Stimulated activated CD4-positive, alpha-beta T cell treated with anti-CD3 and anti-CD28 coated beads, Interleukin-2, amount 100 ng/mL, for 24 hours (primary cell): ENCODE data around the gene SGO2.
"Not testable (repeated sequence)": the region's sequence is repeated elsewhere in the genome, so short reads cannot be mapped to it uniquely, and the experiment has no call there.

Source experiments
- DNase-seq, 2 donors: peaks; one replicate each; pipeline ENCODE4 v3.0.0-alpha.2; 2020

Gene SGO2

GRCh38 chr2:200595913-200596312 is 69.9 kb downstream of the SGO2 start:
- no peak for DNase-seq

- no peak for DNase-seq
These were observed 71.0 kb downstream of the SGO2 start for GRCh38 chr2:200596774-200597570.

DNA sequence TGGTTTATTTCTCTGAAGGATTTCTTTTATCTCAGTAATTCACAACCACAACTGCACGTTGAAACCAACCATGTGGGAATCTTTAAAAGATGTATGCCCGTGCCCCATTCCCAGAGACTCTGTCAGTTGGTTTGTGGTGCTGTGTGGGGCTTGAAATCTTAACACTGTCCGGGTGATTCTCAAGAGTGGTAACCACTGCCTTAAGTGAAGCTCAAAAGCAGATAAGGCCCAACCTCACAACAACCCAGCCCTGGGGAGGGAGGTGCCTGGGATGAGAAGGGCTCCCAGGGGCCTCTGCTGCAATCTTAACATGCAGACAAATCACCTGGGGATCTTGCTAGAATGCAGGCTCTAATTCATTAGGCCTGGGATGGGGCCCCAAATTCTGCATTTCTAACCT is 73.2 kb downstream of the SGO2 start:
- no peak for DNase-seq

GRCh38 chr2:200600549-200601225 is 74.7 kb downstream of the SGO2 start:
- DNase-seq, result no peak

GRCh38 chr2:200602584-200602983 is 76.6 kb downstream of the SGO2 start:
- no peak for DNase-seq

DNA sequence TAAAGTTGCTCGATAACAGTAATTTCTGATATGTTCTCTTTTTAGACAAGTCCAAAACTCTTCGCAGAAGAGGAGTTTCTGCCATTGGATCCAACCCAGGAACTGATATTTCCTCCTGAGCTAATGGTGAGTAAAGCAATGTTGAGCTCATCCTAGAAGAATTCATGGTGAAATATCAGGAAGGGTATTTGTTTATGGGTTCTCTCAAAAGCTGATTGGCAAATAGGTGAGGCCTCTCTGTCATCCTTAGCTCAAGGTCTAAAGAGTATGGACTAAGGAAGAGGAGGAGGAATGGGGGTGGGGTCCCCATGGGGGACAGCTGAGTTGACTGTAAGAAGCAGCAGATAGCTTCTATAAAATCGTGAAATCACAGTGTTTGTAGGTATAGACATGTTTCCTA is 78.0 kb downstream of the SGO2 start:
- no peak for DNase-seq

DNA sequence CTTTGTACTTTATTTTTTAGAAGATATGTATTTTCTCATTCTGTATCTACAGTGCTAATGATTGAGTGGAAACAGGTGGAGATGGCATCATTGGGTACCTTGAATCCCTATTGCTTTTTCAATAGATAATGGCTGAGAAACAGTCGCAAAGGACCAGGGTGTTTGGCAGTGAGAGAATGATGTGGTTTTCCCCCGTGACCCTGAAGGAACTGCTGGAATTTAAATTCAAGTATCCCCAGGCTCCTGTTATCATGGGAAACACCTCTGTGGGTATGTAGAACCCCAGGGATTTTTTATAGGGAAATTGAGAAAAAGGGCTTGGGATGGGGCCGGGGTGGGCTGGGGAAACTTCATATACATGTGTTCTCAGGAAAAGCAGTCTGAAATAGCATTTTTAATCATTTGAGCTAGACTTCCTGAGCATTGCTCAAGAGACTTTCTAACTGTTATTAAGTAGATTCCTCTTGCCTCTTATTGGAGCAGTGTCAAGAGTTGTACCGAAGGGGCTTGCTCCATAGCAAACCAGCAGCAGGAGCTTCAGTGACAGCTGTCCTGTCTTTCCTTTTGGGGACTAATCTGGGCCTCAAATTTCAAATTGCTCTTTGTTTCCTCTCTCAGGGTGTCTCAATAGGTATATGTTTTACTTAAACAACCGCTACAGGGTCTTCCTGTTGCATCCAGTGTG is 78.7 kb downstream of the SGO2 start:
- DNase-seq, result no peak

GRCh38 chr2:200608341-200609027 is 82.5 kb downstream of the SGO2 start:
- no peak for DNase-seq

DNA sequence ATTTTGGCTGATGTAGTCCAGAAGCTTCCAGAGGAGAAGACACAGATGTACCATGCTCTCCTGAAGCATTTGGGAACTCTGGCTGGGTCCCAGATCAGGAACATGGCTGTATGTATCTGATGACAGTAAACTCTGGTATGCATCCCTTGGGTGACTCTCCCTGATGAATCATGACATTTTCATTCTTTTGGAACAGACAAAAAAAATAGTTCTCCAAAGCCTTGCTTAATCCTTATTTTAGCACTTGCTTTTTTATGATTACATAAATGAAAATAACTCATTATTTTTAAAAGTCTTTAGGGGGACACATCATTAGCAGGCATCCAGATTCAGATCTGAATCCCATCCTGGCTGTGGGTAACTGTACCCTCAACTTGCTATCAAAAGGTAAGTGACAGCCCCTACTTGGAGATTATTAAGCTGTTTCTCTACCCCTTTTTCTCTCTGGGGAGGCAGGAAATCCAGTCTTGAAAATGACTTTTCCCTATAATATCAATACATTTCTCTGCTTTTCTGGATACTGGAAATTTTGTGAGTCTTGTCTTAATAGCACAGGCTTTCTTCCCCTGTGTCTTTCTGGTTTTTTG is 83.1 kb downstream of the SGO2 start:
- DNase-seq, result no peak

DNA sequence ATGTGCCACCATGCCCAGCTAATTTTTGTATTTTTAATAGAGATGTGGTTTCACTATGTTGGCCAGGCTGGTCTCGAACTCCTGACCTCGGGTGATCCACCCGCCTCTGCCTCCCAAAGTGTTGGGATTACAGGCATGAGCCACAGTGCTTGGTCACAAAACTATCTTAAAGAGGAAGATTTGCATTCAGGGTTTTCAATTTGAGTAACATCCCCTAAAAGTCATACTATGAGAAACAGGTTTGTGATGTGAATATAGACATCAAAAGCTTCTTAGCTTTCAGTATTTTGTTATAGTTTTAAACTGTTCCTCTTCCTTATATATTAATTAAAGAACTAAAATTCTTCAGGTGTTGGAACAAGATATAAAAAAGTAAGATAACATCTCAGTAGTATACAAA is 84.2 kb downstream of the SGO2 start:
- not testable (repeated sequence) for DNase-seq

GRCh38 chr2:200613692-200614091 is 87.7 kb downstream of the SGO2 start:
- DNase-seq, result no peak

DNA sequence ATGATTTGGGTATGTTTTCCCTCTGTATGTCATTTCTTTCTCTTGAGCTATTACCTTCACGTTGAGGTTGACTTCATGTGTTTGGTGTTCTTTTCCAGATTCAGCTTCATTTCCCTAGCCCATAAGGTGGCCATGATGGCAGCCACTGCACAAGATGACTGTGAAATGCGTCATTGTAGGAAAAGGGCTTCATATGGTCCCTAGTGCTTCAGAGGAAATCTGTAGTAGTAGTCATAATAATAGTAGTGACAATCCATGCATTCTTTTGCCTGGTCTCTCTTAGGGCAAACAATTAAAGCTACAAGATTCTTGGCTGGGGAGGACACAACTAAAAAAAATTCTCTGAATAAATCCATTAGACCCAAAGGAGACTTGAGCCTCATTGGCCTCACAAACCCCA is 88.2 kb downstream of the SGO2 start:
- DNase-seq, result no peak

GRCh38 chr2:200615247-200615646 is 89.2 kb downstream of the SGO2 start:
- DNase-seq, result no peak

DNA sequence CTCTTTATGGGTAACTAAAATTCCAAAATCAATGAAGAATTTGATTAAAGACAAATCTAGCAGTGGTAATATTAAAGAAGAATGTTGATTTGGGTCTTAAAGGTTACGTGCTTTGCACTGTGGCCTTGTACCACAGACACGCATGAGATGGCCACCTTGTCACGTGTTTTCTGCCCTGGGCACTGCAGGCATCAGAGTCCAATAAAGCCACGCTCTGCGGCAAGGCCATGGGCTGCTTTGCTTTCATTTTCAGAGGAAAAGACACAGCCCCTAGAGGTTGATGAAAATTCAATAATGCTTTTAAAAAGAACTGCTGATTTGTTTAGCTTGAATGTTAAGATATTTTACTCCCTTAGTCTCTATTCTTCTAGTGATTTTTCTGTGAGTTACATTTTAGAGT is 90.2 kb downstream of the SGO2 start:
- DNase-seq, result no peak

DNA sequence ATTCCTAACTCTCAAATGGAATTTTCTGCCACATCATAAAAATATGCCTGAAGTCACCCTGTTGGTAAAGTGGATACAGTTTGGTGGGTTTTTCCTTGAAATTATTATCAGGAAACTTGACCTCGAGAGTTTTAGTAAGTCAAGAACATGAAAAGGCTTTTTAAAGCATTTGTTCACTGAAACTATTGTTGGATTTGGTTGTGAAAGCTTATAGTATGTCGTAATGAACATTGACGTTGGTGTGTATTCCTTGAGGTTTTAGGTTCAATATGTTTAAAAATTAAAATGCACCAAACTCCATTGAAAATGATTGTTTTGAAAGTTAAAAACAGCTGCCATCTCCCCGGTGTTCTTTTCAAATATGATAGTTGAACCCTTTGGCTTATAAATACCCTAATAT is 90.6 kb downstream of the SGO2 start:
- DNase-seq, result no peak

- no peak for DNase-seq
These were observed 91.4 kb downstream of the SGO2 start for GRCh38 chr2:200617156-200618053.

DNA sequence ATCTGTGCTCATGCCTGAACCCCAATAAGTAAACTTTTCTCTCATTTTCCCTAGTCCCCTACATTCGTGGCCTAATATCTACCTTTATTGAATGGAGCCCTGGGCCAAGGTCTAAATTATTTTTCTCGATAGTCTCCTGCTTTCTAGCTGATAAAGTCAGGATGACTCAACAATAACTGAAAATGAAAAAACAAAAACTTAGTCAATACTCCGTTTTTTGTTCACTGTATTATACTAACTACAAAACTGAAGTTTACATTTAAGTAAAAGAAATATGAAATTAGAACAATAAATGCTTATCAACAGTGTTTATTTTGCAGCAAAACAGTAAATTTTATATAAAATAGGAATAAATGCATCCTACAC is 92.0 kb downstream of the SGO2 start:
- no peak for DNase-seq

DNA sequence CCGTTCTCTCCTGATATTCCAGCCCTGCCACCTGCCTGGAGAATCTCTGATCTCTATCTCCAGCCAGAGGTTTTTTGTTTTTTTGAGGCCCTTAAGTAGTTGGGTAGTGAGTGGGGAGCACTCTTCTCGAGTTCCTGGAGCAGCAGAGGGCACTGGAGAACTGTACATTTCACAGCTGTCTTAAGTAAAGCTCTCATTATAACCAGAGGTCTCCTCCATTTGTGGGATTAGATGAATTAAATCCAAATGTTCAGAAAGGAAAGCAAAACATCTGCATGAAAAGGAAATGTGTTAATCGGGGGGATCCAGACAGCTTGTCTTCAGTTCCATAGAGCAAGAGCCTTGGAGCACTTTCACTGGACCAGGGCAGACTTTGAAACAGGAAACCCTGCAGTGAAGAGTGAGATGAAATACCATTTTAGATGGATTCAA is 92.6 kb downstream of the SGO2 start:
- no peak for DNase-seq

- DNase-seq, result no peak
These were observed 93.3 kb downstream of the SGO2 start for GRCh38 chr2:200619279-200619678.

GRCh38 chr2:200620606-200621390 is 94.8 kb downstream of the SGO2 start:
- DNase-seq, result no peak

GRCh38 chr2:200622106-200622505 is 96.1 kb downstream of the SGO2 start:
- no peak for DNase-seq
